HCT116 (cell line): ENCODE results near the gene DRD3. TPM values are rescaled to one million over a fixed set of nuclear protein-coding genes. Genes with fewer than 3 reads are reported as not detected.

Experiments
- ATAC-seq: fragments of 200-7000 bp; cut with Tn5 transposase; 2 replicates; pipeline ENCODE4 v1.9.1; 2020; ENCODE audit warnings: mild to moderate bottlenecking, moderate library complexity
- BruUV-seq: library from RNA; stranded (reverse); fragments of 400-500 nt; replicated peaks from 2 replicates; lab custom pipeline; 2021; lab: Mats Ljungman, UMichigan
- CTCF ChIA-PET: fragments of 300-600 bp; sonication (Branson Sonifier 250); formaldehyde crosslinking; loops from one replicate; lab custom pipeline; 2021; ENCODE audit warnings: antibody characterized with exemption; lab: Charles Lee
- POLR2A ChIA-PET: fragments of 300-600, 350-600 bp; sonication (Branson Sonifier 250); formaldehyde crosslinking; loops from one replicate; lab custom pipeline; 2021; ENCODE audit warnings: antibody characterized with exemption; lab: Charles Lee
- RAD21 ChIA-PET, 2 experiments: fragments of 300-600 bp; sonication (Branson Sonifier 250); formaldehyde crosslinking; loops; one replicate each; lab custom pipeline; 2023; ENCODE audit warnings: low total read pairs in 2 of 2; ENCODE audit not compliant: uncharacterized antibody in 2 of 2, unreplicated experiment in 2 of 2, low non-redundant PET in 1 of 2; lab: Charles Lee
- DNase-seq: peaks from one replicate; pipeline ENCODE4 v3.0.0-alpha.2; 2010; ENCODE audit warnings: low read depth, low spot score
- H2AFZ ChIP-seq: fragments of 200-600 bp; shearing (Covaris generic), sonication (generic); 2 replicates; pipeline ENCODE4 v1.6.1; 2017; ENCODE audit warnings: low read depth, mixed run types, mixed read lengths, antibody characterized with exemption, low read length; ENCODE audit not compliant: poor library complexity, severe bottlenecking
- H3K27ac ChIP-seq: 2 replicates; pipeline ENCODE4 v1.5.1; 2012; ENCODE audit warnings: low read depth, low read length
- H3K27me3 ChIP-seq: fragments of 200-600 bp; sonication (generic); 2 replicates; pipeline ENCODE4 v1.6.1; 2016; ENCODE audit warnings: mixed run types, low read length, mixed read lengths; ENCODE audit not compliant: insufficient read depth
- H3K36me3 ChIP-seq, 2 experiments: fragments of 200-500 bp in 1 of 2; fragments of 200-600 bp in 1 of 2; sonication (Bioruptor generic) in 1 of 2; sonication (generic) in 1 of 2; 2 replicates each; pipeline versions ENCODE4 v1.5.1 to v1.6.1; 2014 to 2016; ENCODE audit warnings: low read length in 2 of 2, inconsistent platforms in 1 of 2, mixed read lengths in 1 of 2, mixed run types in 1 of 2; ENCODE audit not compliant: insufficient read depth in 2 of 2, control insufficient read depth in 1 of 2
- H3K4me1 ChIP-seq, 2 experiments: fragments of 200-600 bp in 1 of 2; sonication (generic) in 1 of 2; 2 replicates each; pipeline versions ENCODE4 v1.5.1 to v1.6.1; 2012 to 2017; ENCODE audit warnings: low read length in 2 of 2, inconsistent platforms in 1 of 2, mild to moderate bottlenecking in 1 of 2, mixed read lengths in 1 of 2, mixed run types in 1 of 2, moderate library complexity in 1 of 2; ENCODE audit not compliant: insufficient read depth in 2 of 2, control insufficient read depth in 1 of 2
- H3K4me2 ChIP-seq: fragments of 200-600 bp; sonication (generic); 2 replicates; pipeline ENCODE4 v1.6.1; 2017; ENCODE audit warnings: mixed run types, low read length, mixed read lengths
- H3K4me3 ChIP-seq, 2 experiments: fragments of 200-600 bp in 1 of 2; sonication (generic) in 1 of 2; replicated peaks in 1 of 2; 2 replicates each; pipeline ENCODE4 v1.5.1; 2011 to 2016; ENCODE audit warnings: low read length in 2 of 2, control low read depth in 1 of 2, low read depth in 1 of 2, mild to moderate bottlenecking in 1 of 2, mixed read lengths in 1 of 2, mixed run types in 1 of 2
- H3K79me2 ChIP-seq: fragments of 200-600 bp; sonication (generic); 2 replicates; pipeline ENCODE4 v1.6.1; 2017; ENCODE audit warnings: mild to moderate bottlenecking, mixed run types, low read length, moderate library complexity, mixed read lengths; ENCODE audit not compliant: insufficient read depth
- H3K9ac ChIP-seq: fragments of 200-600 bp; sonication (generic); 2 replicates; pipeline ENCODE4 v1.6.1; 2016; ENCODE audit warnings: low read length, mixed read lengths
- H3K9me2 ChIP-seq: fragments of 200-600 bp; sonication (generic), shearing (Covaris generic); 2 replicates; pipeline ENCODE4 v1.6.1; 2017; ENCODE audit warnings: mixed run types, mild to moderate bottlenecking, moderate library complexity; ENCODE audit not compliant: insufficient read depth
- H3K9me3 ChIP-seq, 2 experiments: fragments of 200-500 bp in 1 of 2; fragments of 200-600 bp in 1 of 2; sonication (Bioruptor generic) in 1 of 2; sonication (generic) in 1 of 2; 2 replicates each; pipeline ENCODE4 v1.6.1; 2014 to 2017; ENCODE audit warnings: low read length in 2 of 2, mixed read lengths in 2 of 2, inconsistent platforms in 1 of 2, low read depth in 1 of 2, mild to moderate bottlenecking in 1 of 2, mixed run types in 1 of 2, moderate library complexity in 1 of 2; ENCODE audit not compliant: control insufficient read depth in 1 of 2, insufficient read depth in 1 of 2
- H4K20me1 ChIP-seq: fragments of 200-600 bp; sonication (generic), shearing (Covaris generic); 2 replicates; pipeline ENCODE4 v1.6.1; 2017; ENCODE audit warnings: mixed run types, mild to moderate bottlenecking, moderate library complexity; ENCODE audit not compliant: insufficient read depth
- CBX3 ChIP-seq: IDR thresholded peaks from 2 replicates; pipeline ENCODE4 v1.6.1; 2012; ENCODE audit warnings: low read depth
- CEBPB ChIP-seq: IDR thresholded peaks from 2 replicates; pipeline ENCODE4 v1.6.1; 2012; ENCODE audit warnings: low read depth
- EGR1 ChIP-seq: IDR thresholded peaks from 2 replicates; pipeline ENCODE4 v1.6.1; 2012; ENCODE audit warnings: low read depth
- ELF1 ChIP-seq: IDR thresholded peaks from 2 replicates; pipeline ENCODE4 v1.6.1; 2012; ENCODE audit warnings: low read depth, borderline replicate concordance
- EZH2phosphoT487 ChIP-seq: fragments of 200-600 bp; IDR thresholded peaks from 2 replicates; pipeline ENCODE4 v1.6.1; 2018; ENCODE audit warnings: antibody characterized with exemption, borderline replicate concordance
- POLR2A ChIP-seq: IDR thresholded peaks from 2 replicates; pipeline ENCODE4 v1.7.0; 2011; ENCODE audit warnings: borderline replicate concordance; ENCODE audit not compliant: insufficient read depth, insufficient read length; ENCODE audit errors: extremely low read depth
- POLR2AphosphoS5 ChIP-seq: IDR thresholded peaks from 2 replicates; pipeline ENCODE4 v1.6.1; 2011; ENCODE audit warnings: mild to moderate bottlenecking, low read depth, low read length, moderate library complexity
- RAD21 ChIP-seq: IDR thresholded peaks from 2 replicates; pipeline ENCODE4 v1.6.1; 2012; ENCODE audit warnings: low read depth, mild to moderate bottlenecking
- SIN3A ChIP-seq: IDR thresholded peaks from 2 replicates; pipeline ENCODE4 v1.6.1; 2012; ENCODE audit warnings: low read depth
- SRF ChIP-seq: IDR thresholded peaks from 2 replicates; pipeline ENCODE4 v1.6.1; 2012; ENCODE audit warnings: low read depth
- TCF7L2 ChIP-seq: IDR thresholded peaks from 2 replicates; pipeline ENCODE4 v1.7.0; 2011; ENCODE audit warnings: borderline replicate concordance, inconsistent platforms; ENCODE audit not compliant: insufficient read depth, insufficient read length; ENCODE audit errors: extremely low read depth
- YY1 ChIP-seq: IDR thresholded peaks from 2 replicates; pipeline ENCODE4 v1.6.1; 2011; ENCODE audit warnings: low read length, low read depth, moderate library complexity, mild to moderate bottlenecking; ENCODE audit not compliant: insufficient replicate concordance; ENCODE audit errors: extremely low read depth
- ZFX ChIP-seq: fragments of 450-650 bp; IDR thresholded peaks from 2 replicates; pipeline ENCODE4 v1.6.1; 2017
- ZNF274 ChIP-seq: fragments of 200-500 bp; sonication (Bioruptor generic); IDR thresholded peaks from 2 replicates; pipeline ENCODE4 v1.6.1; 2014; ENCODE audit warnings: mild to moderate bottlenecking, low read depth, low read length, inconsistent platforms
- intact Hi-C: fragments of 100-400 bp; cut with micrococcal nuclease; formaldehyde crosslinking; loops from 2 replicates; pipeline ENCODE4 v1.10.0; 2022
- total RNA-seq: library from RNA; stranded (reverse); gene quantifications from one replicate; pipeline ENCODE4 v1.2.1, GENCODE V29; 2021; ENCODE audit not compliant: unreplicated experiment
- TF ChIP-seq, protein P1 (sequence below): IDR thresholded peaks from 2 replicates; pipeline ENCODE4 v1.6.1; 2012
- TF ChIP-seq, protein P2 (sequence below): IDR thresholded peaks from 2 replicates; pipeline ENCODE4 v1.6.1; 2011; ENCODE audit warnings: mild to moderate bottlenecking, low read length, moderate library complexity; ENCODE audit not compliant: insufficient replicate concordance; ENCODE audit errors: extremely low read depth
- TF ChIP-seq, protein P3 (sequence below): IDR thresholded peaks from 2 replicates; pipeline ENCODE4 v1.6.1; 2012; ENCODE audit warnings: low read depth
- TF ChIP-seq, protein P4 (sequence below): IDR thresholded peaks from 2 replicates; pipeline ENCODE4 v1.6.1; 2012
- TF ChIP-seq, protein P5 (sequence below), 3 experiments: fragments of 200-600 bp in 1 of 3; sonication (generic) in 1 of 3; IDR thresholded peaks in 2 of 3; conservative IDR thresholded peaks in 1 of 3; 2 replicates each; pipeline ENCODE4 v1.5.1; 2012 to 2017; ENCODE audit warnings: low read depth in 2 of 3, low read length in 2 of 3, antibody characterized with exemption in 1 of 3, borderline replicate concordance in 1 of 3, control low read depth in 1 of 3, mild to moderate bottlenecking in 1 of 3, mixed read lengths in 1 of 3, mixed run types in 1 of 3, moderate library complexity in 1 of 3; ENCODE audit not compliant: insufficient read depth in 1 of 3

Gene DRD3
- total RNA-seq, 1 experiment from 2014 or later: not detected

DNA sequence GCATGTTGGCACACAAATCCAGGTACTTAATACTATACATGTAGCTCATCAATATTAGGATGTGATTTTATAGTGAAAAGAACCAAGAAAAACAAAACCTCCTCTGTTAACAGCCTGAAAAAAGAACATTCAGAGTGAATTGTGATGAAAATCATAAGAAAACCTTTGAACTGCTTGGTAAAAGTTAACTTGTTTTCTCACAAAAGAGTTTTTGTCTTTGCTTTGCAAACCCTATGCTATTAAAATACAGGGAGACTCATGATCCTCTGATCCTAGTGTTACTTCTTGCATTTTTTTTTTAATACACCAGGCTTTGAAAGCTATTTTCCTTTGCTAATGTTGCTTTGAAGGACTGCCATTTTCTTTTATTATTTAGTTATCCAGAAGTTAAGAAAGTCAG is 98.7 kb downstream of the DRD3 start:
- Histone ChIP-seq H3K27ac (no peak overlapping the region), H3K4me3 (no peak overlapping the region), H3K4me2 (no peak overlapping the region)
- CTCF ChIA-PET: no interaction called here
- TF ChIP-seq, protein P1, sequence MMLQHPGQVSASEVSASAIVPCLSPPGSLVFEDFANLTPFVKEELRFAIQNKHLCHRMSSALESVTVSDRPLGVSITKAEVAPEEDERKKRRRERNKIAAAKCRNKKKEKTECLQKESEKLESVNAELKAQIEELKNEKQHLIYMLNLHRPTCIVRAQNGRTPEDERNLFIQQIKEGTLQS: no peak
- TF ChIP-seq YY1 (no peak), SIN3A (no peak), CBX3 (no peak), POLR2A (no peak), EZH2phosphoT487 (no peak), ELF1 (no peak), RAD21 (no peak), SRF (no peak), EGR1 (no peak), TCF7L2 (no peak), POLR2AphosphoS5 (no peak), ZFX (no peak), ZNF274 (no peak), CEBPB (no peak)
- TF ChIP-seq, protein P2, sequence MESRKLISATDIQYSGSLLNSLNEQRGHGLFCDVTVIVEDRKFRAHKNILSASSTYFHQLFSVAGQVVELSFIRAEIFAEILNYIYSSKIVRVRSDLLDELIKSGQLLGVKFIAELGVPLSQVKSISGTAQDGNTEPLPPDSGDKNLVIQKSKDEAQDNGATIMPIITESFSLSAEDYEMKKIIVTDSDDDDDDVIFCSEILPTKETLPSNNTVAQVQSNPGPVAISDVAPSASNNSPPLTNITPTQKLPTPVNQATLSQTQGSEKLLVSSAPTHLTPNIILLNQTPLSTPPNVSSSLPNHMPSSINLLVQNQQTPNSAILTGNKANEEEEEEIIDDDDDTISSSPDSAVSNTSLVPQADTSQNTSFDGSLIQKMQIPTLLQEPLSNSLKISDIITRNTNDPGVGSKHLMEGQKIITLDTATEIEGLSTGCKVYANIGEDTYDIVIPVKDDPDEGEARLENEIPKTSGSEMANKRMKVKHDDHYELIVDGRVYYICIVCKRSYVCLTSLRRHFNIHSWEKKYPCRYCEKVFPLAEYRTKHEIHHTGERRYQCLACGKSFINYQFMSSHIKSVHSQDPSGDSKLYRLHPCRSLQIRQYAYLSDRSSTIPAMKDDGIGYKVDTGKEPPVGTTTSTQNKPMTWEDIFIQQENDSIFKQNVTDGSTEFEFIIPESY: no peak
- TF ChIP-seq, protein P3, sequence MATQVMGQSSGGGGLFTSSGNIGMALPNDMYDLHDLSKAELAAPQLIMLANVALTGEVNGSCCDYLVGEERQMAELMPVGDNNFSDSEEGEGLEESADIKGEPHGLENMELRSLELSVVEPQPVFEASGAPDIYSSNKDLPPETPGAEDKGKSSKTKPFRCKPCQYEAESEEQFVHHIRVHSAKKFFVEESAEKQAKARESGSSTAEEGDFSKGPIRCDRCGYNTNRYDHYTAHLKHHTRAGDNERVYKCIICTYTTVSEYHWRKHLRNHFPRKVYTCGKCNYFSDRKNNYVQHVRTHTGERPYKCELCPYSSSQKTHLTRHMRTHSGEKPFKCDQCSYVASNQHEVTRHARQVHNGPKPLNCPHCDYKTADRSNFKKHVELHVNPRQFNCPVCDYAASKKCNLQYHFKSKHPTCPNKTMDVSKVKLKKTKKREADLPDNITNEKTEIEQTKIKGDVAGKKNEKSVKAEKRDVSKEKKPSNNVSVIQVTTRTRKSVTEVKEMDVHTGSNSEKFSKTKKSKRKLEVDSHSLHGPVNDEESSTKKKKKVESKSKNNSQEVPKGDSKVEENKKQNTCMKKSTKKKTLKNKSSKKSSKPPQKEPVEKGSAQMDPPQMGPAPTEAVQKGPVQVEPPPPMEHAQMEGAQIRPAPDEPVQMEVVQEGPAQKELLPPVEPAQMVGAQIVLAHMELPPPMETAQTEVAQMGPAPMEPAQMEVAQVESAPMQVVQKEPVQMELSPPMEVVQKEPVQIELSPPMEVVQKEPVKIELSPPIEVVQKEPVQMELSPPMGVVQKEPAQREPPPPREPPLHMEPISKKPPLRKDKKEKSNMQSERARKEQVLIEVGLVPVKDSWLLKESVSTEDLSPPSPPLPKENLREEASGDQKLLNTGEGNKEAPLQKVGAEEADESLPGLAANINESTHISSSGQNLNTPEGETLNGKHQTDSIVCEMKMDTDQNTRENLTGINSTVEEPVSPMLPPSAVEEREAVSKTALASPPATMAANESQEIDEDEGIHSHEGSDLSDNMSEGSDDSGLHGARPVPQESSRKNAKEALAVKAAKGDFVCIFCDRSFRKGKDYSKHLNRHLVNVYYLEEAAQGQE: no peak
- TF ChIP-seq, protein P4, sequence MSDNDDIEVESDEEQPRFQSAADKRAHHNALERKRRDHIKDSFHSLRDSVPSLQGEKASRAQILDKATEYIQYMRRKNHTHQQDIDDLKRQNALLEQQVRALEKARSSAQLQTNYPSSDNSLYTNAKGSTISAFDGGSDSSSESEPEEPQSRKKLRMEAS: no peak
- TF ChIP-seq, protein P5, sequence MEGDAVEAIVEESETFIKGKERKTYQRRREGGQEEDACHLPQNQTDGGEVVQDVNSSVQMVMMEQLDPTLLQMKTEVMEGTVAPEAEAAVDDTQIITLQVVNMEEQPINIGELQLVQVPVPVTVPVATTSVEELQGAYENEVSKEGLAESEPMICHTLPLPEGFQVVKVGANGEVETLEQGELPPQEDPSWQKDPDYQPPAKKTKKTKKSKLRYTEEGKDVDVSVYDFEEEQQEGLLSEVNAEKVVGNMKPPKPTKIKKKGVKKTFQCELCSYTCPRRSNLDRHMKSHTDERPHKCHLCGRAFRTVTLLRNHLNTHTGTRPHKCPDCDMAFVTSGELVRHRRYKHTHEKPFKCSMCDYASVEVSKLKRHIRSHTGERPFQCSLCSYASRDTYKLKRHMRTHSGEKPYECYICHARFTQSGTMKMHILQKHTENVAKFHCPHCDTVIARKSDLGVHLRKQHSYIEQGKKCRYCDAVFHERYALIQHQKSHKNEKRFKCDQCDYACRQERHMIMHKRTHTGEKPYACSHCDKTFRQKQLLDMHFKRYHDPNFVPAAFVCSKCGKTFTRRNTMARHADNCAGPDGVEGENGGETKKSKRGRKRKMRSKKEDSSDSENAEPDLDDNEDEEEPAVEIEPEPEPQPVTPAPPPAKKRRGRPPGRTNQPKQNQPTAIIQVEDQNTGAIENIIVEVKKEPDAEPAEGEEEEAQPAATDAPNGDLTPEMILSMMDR (IDR thresholded peaks at IDR 0.05 in 2 of 3, conservative IDR thresholded peaks at IDR 0.05 in 1 of 3; ENCODE audit: borderline replicate concordance in 1 of 3, insufficient read depth in 1 of 3, low read depth in 2 of 3, low read length in 2 of 3): no peak
- TF ChIP-seq, all 23 proteins: peak for 0
- peaks cover 43 to 68% of the 10 kb centered on the region in 2 experiments; a peak in 3 of 4 replicates for H3K36me3 ChIP-seq
- no peak overlapping the region for H2AFZ ChIP-seq
- no peaks in the 10 kb centered on the region for H3K27me3 ChIP-seq
- ChIA-PET RAD21 (no interaction called here), POLR2A (no interaction called here)
- peaks cover 29% of the 10 kb centered on the region for H3K79me2 ChIP-seq
- no peak for DNase-seq
- ATAC-seq: no peak
- BruUV-seq: no TSS peak
- H3K4me1 ChIP-seq: no peaks in the 10 kb centered on the region
- no peaks in the 10 kb centered on the region for H3K9me3 ChIP-seq
- peaks cover 3% of the 10 kb centered on the region; the same call in 1 of the 2 replicates for H4K20me1 ChIP-seq
- H3K9ac ChIP-seq: no peak overlapping the region
- H3K9me2 ChIP-seq: no peaks in the 10 kb centered on the region
- intact Hi-C loops: no loop called here
